ENCODE data around the gene SVIP.

The SVIP gene

GRCh38 chr11:22797047-22797446 is 32.6 kb downstream of the SVIP start:
- H3K4me1 ChIP-seq (ENCODE audit: control insufficient read depth in 1 of 2, insufficient read depth in 2 of 2, low read length in 2 of 2): no peaks in the 10 kb centered on the region
- H3K27ac ChIP-seq (ENCODE audit: low read depth, low read length): no peak overlapping the region
- no peaks in the 10 kb centered on the region for H3K36me3 ChIP-seq (ENCODE audit: control insufficient read depth in 1 of 2, insufficient read depth in 2 of 2, low read length in 2 of 2)
- H3K4me3 ChIP-seq (ENCODE audit: low read depth in 1 of 2, low read length in 2 of 2): no peak overlapping the region
- no peaks in the 10 kb centered on the region for H3K27me3 ChIP-seq (ENCODE audit: control insufficient read depth in 1 of 2, insufficient read depth in 2 of 2, low read length in 2 of 2)
- H3K9ac ChIP-seq (ENCODE audit: low read depth in 1 of 2, low read length in 2 of 2): no peak overlapping the region
- no peaks in the 10 kb centered on the region for H3K9me3 ChIP-seq (ENCODE audit: control insufficient read depth in 1 of 2, low read length in 2 of 2)

- Histone ChIP-seq H3K27ac (ENCODE audit: low read depth, low read length) (no peak overlapping the region), H3K9ac (ENCODE audit: low read depth in 1 of 2, low read length in 2 of 2) (no peak overlapping the region), H3K27me3 (ENCODE audit: control insufficient read depth in 1 of 2, insufficient read depth in 2 of 2, low read length in 2 of 2) (no peaks in the 10 kb centered on the region), H3K36me3 (ENCODE audit: control insufficient read depth in 1 of 2, insufficient read depth in 2 of 2, low read length in 2 of 2) (no peaks in the 10 kb centered on the region), H3K9me3 (ENCODE audit: control insufficient read depth in 1 of 2, low read length in 2 of 2) (no peaks in the 10 kb centered on the region), H3K4me1 (ENCODE audit: control insufficient read depth in 1 of 2, insufficient read depth in 2 of 2, low read length in 2 of 2) (no peaks in the 10 kb centered on the region), H3K4me3 (ENCODE audit: low read depth in 1 of 2, low read length in 2 of 2) (no peak overlapping the region)
Observed at GRCh38 chr11:22795914-22796313, 33.7 kb downstream of the SVIP start.

- Histone ChIP-seq H3K27ac (ENCODE audit: low read depth, low read length) (no peak overlapping the region), H3K4me1 (ENCODE audit: control insufficient read depth in 1 of 2, insufficient read depth in 2 of 2, low read length in 2 of 2) (no peaks in the 10 kb centered on the region), H3K9me3 (ENCODE audit: control insufficient read depth in 1 of 2, low read length in 2 of 2) (no peaks in the 10 kb centered on the region)
Observed at GRCh38 chr11:22792497-22792896, 37.1 kb downstream of the SVIP start.

GRCh38 chr11:22787551-22788162 is 41.9 kb downstream of the SVIP start:
- H3K27ac ChIP-seq (ENCODE audit: low read depth, low read length): no peak overlapping the region
- no peak overlapping the region for H3K9ac ChIP-seq (ENCODE audit: low read depth in 1 of 2, low read length in 2 of 2)
- H3K27me3 ChIP-seq (ENCODE audit: control insufficient read depth in 1 of 2, insufficient read depth in 2 of 2, low read length in 2 of 2): no peaks in the 10 kb centered on the region

More at GRCh38 chr11:22792497-22792896, 37.1 kb downstream of the SVIP start:
- H3K4me3 ChIP-seq (ENCODE audit: low read depth in 1 of 2, low read length in 2 of 2): no peak overlapping the region
- no peak overlapping the region for H3K9ac ChIP-seq (ENCODE audit: low read depth in 1 of 2, low read length in 2 of 2)
- no peaks in the 10 kb centered on the region for H3K36me3 ChIP-seq (ENCODE audit: control insufficient read depth in 1 of 2, insufficient read depth in 2 of 2, low read length in 2 of 2)
- no peaks in the 10 kb centered on the region for H3K27me3 ChIP-seq (ENCODE audit: control insufficient read depth in 1 of 2, insufficient read depth in 2 of 2, low read length in 2 of 2)

GRCh38 chr11:22787055-22787454 is 42.5 kb downstream of the SVIP start:
- H3K9ac ChIP-seq (ENCODE audit: low read depth in 1 of 2, low read length in 2 of 2): no peak overlapping the region
- H3K36me3 ChIP-seq (ENCODE audit: control insufficient read depth in 1 of 2, insufficient read depth in 2 of 2, low read length in 2 of 2): no peaks in the 10 kb centered on the region
- no peak overlapping the region for H3K27ac ChIP-seq (ENCODE audit: low read depth, low read length)
- H3K4me3 ChIP-seq (ENCODE audit: low read depth in 1 of 2, low read length in 2 of 2): no peak overlapping the region
- no peaks in the 10 kb centered on the region for H3K27me3 ChIP-seq (ENCODE audit: control insufficient read depth in 1 of 2, insufficient read depth in 2 of 2, low read length in 2 of 2)
- no peaks in the 10 kb centered on the region for H3K4me1 ChIP-seq (ENCODE audit: control insufficient read depth in 1 of 2, insufficient read depth in 2 of 2, low read length in 2 of 2)
- peaks cover 0 to 2% of the 10 kb centered on the region in 2 donors for H3K9me3 ChIP-seq (ENCODE audit: control insufficient read depth in 1 of 2, low read length in 2 of 2)

More at GRCh38 chr11:22787551-22788162, 41.9 kb downstream of the SVIP start:
- peaks cover 0 to 2% of the 10 kb centered on the region in 2 donors for H3K9me3 ChIP-seq (ENCODE audit: control insufficient read depth in 1 of 2, low read length in 2 of 2)
- no peak overlapping the region for H3K4me3 ChIP-seq (ENCODE audit: low read depth in 1 of 2, low read length in 2 of 2)
- H3K36me3 ChIP-seq (ENCODE audit: control insufficient read depth in 1 of 2, insufficient read depth in 2 of 2, low read length in 2 of 2): no peaks in the 10 kb centered on the region
- no peaks in the 10 kb centered on the region for H3K4me1 ChIP-seq (ENCODE audit: control insufficient read depth in 1 of 2, insufficient read depth in 2 of 2, low read length in 2 of 2)

- H3K27me3 ChIP-seq (ENCODE audit: control insufficient read depth in 1 of 2, insufficient read depth in 2 of 2, low read length in 2 of 2): no peaks in the 10 kb centered on the region
- H3K4me1 ChIP-seq (ENCODE audit: control insufficient read depth in 1 of 2, insufficient read depth in 2 of 2, low read length in 2 of 2): no peaks in the 10 kb centered on the region
- H3K36me3 ChIP-seq (ENCODE audit: control insufficient read depth in 1 of 2, insufficient read depth in 2 of 2, low read length in 2 of 2): no peaks in the 10 kb centered on the region
- no peak overlapping the region for H3K27ac ChIP-seq (ENCODE audit: low read depth, low read length)
- H3K9ac ChIP-seq (ENCODE audit: low read depth in 1 of 2, low read length in 2 of 2): no peak overlapping the region
- H3K4me3 ChIP-seq (ENCODE audit: low read depth in 1 of 2, low read length in 2 of 2): no peak overlapping the region
- peaks cover 0 to 2% of the 10 kb centered on the region in 2 donors for H3K9me3 ChIP-seq (ENCODE audit: control insufficient read depth in 1 of 2, low read length in 2 of 2)
Observed at GRCh38 chr11:22786475-22786874, 43.1 kb downstream of the SVIP start.

- H3K9me3 ChIP-seq (ENCODE audit: control insufficient read depth in 1 of 2, low read length in 2 of 2): peaks cover 0 to 2% of the 10 kb centered on the region in 2 donors
- no peak overlapping the region for H3K27ac ChIP-seq (ENCODE audit: low read depth, low read length)
- H3K36me3 ChIP-seq (ENCODE audit: control insufficient read depth in 1 of 2, insufficient read depth in 2 of 2, low read length in 2 of 2): no peaks in the 10 kb centered on the region
- no peak overlapping the region for H3K9ac ChIP-seq (ENCODE audit: low read depth in 1 of 2, low read length in 2 of 2)
- no peaks in the 10 kb centered on the region for H3K4me1 ChIP-seq (ENCODE audit: control insufficient read depth in 1 of 2, insufficient read depth in 2 of 2, low read length in 2 of 2)
- no peaks in the 10 kb centered on the region for H3K27me3 ChIP-seq (ENCODE audit: control insufficient read depth in 1 of 2, insufficient read depth in 2 of 2, low read length in 2 of 2)
- no peak overlapping the region for H3K4me3 ChIP-seq (ENCODE audit: low read depth in 1 of 2, low read length in 2 of 2)
Observed at GRCh38 chr11:22785251-22785650, 44.4 kb downstream of the SVIP start.

- no peaks in the 10 kb centered on the region for H3K36me3 ChIP-seq (ENCODE audit: control insufficient read depth in 1 of 2, insufficient read depth in 2 of 2, low read length in 2 of 2)
- H3K9ac ChIP-seq (ENCODE audit: low read depth in 1 of 2, low read length in 2 of 2): no peak overlapping the region
- H3K4me1 ChIP-seq (ENCODE audit: control insufficient read depth in 1 of 2, insufficient read depth in 2 of 2, low read length in 2 of 2): no peaks in the 10 kb centered on the region
- no peak overlapping the region for H3K27ac ChIP-seq (ENCODE audit: low read depth, low read length)
- H3K4me3 ChIP-seq (ENCODE audit: low read depth in 1 of 2, low read length in 2 of 2): no peak overlapping the region
- no peaks in the 10 kb centered on the region for H3K27me3 ChIP-seq (ENCODE audit: control insufficient read depth in 1 of 2, insufficient read depth in 2 of 2, low read length in 2 of 2)
- H3K9me3 ChIP-seq (ENCODE audit: control insufficient read depth in 1 of 2, low read length in 2 of 2): peaks cover 0 to 2% of the 10 kb centered on the region in 2 donors
Observed at GRCh38 chr11:22780952-22781593, 48.5 kb downstream of the SVIP start.

- no peaks in the 10 kb centered on the region for H3K4me1 ChIP-seq (ENCODE audit: control insufficient read depth in 1 of 2, insufficient read depth in 2 of 2, low read length in 2 of 2)
- H3K4me3 ChIP-seq (ENCODE audit: low read depth in 1 of 2, low read length in 2 of 2): no peak overlapping the region
- H3K27me3 ChIP-seq (ENCODE audit: control insufficient read depth in 1 of 2, insufficient read depth in 2 of 2, low read length in 2 of 2): no peaks in the 10 kb centered on the region
- H3K27ac ChIP-seq (ENCODE audit: low read depth, low read length): no peak overlapping the region
- H3K36me3 ChIP-seq (ENCODE audit: control insufficient read depth in 1 of 2, insufficient read depth in 2 of 2, low read length in 2 of 2): no peaks in the 10 kb centered on the region
- peaks cover 0 to 2% of the 10 kb centered on the region in 2 donors for H3K9me3 ChIP-seq (ENCODE audit: control insufficient read depth in 1 of 2, low read length in 2 of 2)
- H3K9ac ChIP-seq (ENCODE audit: low read depth in 1 of 2, low read length in 2 of 2): no peak overlapping the region
Observed at GRCh38 chr11:22779850-22780249, 49.8 kb downstream of the SVIP start.

- Histone ChIP-seq H3K27ac (ENCODE audit: low read depth, low read length) (no peak overlapping the region), H3K36me3 (ENCODE audit: control insufficient read depth in 1 of 2, insufficient read depth in 2 of 2, low read length in 2 of 2) (no peaks in the 10 kb centered on the region), H3K9ac (ENCODE audit: low read depth in 1 of 2, low read length in 2 of 2) (no peak overlapping the region), H3K9me3 (ENCODE audit: control insufficient read depth in 1 of 2, low read length in 2 of 2) (no peaks in the 10 kb centered on the region), H3K4me1 (ENCODE audit: control insufficient read depth in 1 of 2, insufficient read depth in 2 of 2, low read length in 2 of 2) (no peaks in the 10 kb centered on the region), H3K4me3 (ENCODE audit: low read depth in 1 of 2, low read length in 2 of 2) (no peak overlapping the region), H3K27me3 (ENCODE audit: control insufficient read depth in 1 of 2, insufficient read depth in 2 of 2, low read length in 2 of 2) (no peaks in the 10 kb centered on the region)
Observed at GRCh38 chr11:22778642-22779041, 51.0 kb downstream of the SVIP start.
